CD4-positive, alpha-beta T cell (primary cell): ENCODE measurements around the gene TGM4. TPM values are rescaled to one million over a fixed set of nuclear protein-coding genes. Genes with fewer than 3 reads are reported as not detected.
A peak's percentile ranks its signal among the peaks of the same experiment; 100 is the strongest.
"Not testable (repeated sequence)": the region's sequence is repeated elsewhere in the genome, so short reads cannot be mapped to it uniquely, and the experiment has no call there.

Experiments
- ATAC-seq: fragments of 200-7000 bp; cut with Tn5 transposase; one replicate; pipeline ENCODE4 v1.10.0; 2022; ENCODE audit warnings: mild to moderate bottlenecking; ENCODE audit not compliant: poor library complexity
- CTCF ChIA-PET: fragments of 350-600 bp; sonication (Branson Sonifier 250); formaldehyde crosslinking; loops from one replicate; lab custom pipeline; 2021; ENCODE audit warnings: antibody characterized with exemption, inconsistent platforms; lab: Charles Lee
- POLR2A ChIA-PET: fragments of 350-600 bp; sonication (Branson Sonifier 250); formaldehyde crosslinking; loops from one replicate; lab custom pipeline; 2021; ENCODE audit warnings: antibody characterized with exemption, inconsistent platforms; lab: Charles Lee
- DNase-seq, 14 experiments: peaks; one replicate each; pipeline ENCODE4 v3.0.0-alpha.2; 2013 to 2020; ENCODE audit warnings: mixed read lengths in 2 of 14
- H3K27ac ChIP-seq, 2 donors: one replicate each; pipeline versions ENCODE4 v1.5.1 to v1.7.0; 2013; ENCODE audit warnings: low read length in 2 of 2, low read depth in 1 of 2, mild to moderate bottlenecking in 1 of 2
- H3K27me3 ChIP-seq, 2 experiments: 1 replicate in 1 of 2; 2 replicates in 1 of 2; pipeline versions ENCODE4 v1.6.1 to v1.7.0; 2013; ENCODE audit warnings: low read length in 2 of 2, control low read depth in 1 of 2, mild to moderate bottlenecking in 1 of 2, moderate library complexity in 1 of 2; ENCODE audit not compliant: insufficient read depth in 2 of 2, control insufficient read depth in 1 of 2
- H3K36me3 ChIP-seq: one replicate; pipeline ENCODE4 v1.6.1; 2013; ENCODE audit warnings: low read length, control low read depth; ENCODE audit not compliant: insufficient read depth
- H3K4me1 ChIP-seq: one replicate; pipeline ENCODE4 v1.6.1; 2013; ENCODE audit warnings: low read length, control low read depth; ENCODE audit not compliant: insufficient read depth
- H3K4me3 ChIP-seq: one replicate; pipeline ENCODE4 v1.5.1; 2013; ENCODE audit warnings: mild to moderate bottlenecking, low read length, moderate library complexity
- H3K9me3 ChIP-seq, 2 experiments: 1 replicate in 1 of 2; 2 replicates in 1 of 2; pipeline versions ENCODE4 v1.6.1 to v1.7.0; 2013; ENCODE audit warnings: low read length in 2 of 2, mild to moderate bottlenecking in 2 of 2, control low read depth in 1 of 2, moderate library complexity in 1 of 2; ENCODE audit not compliant: control insufficient read depth in 1 of 2, insufficient read depth in 1 of 2
- H3K27ac Mint-ChIP-seq: one replicate; pipeline ENCODE4 v1.8.0; 2020; ENCODE audit warnings: mixed read lengths
- H3K27me3 Mint-ChIP-seq: one replicate; pipeline ENCODE4 v1.8.0; 2021; ENCODE audit warnings: mixed read lengths
- H3K36me3 Mint-ChIP-seq: one replicate; pipeline ENCODE4 v1.8.0; 2021; ENCODE audit warnings: low read depth, mixed read lengths
- H3K4me1 Mint-ChIP-seq: one replicate; pipeline ENCODE4 v1.8.0; 2021; ENCODE audit warnings: low read depth, mixed read lengths
- H3K4me3 Mint-ChIP-seq: one replicate; pipeline ENCODE4 v1.8.0; 2020; ENCODE audit warnings: mild to moderate bottlenecking, mixed read lengths
- H3K9me3 Mint-ChIP-seq: one replicate; pipeline ENCODE4 v1.8.0; 2020; ENCODE audit warnings: mixed read lengths
- intact Hi-C, 2 experiments: fragments of 100-400 bp; cut with DNase I in 1 of 2; cut with micrococcal nuclease in 1 of 2; formaldehyde crosslinking; loops; one replicate each; pipeline versions ENCODE4 v1.15.1 to v1.9.0; 2023 to 2025; cut with DNase I, micrococcal nuclease
- total RNA-seq, 174 experiments: library from RNA in 2 of 174; stranded (reverse) in 2 of 174; gene quantifications; one replicate each; pipeline ENCODE4 v1.2.3 and lab custom pipeline; 2021 to 2026
- TF ChIP-seq, protein P1 (sequence below): fragments of 200-600 bp; IDR thresholded peaks from one replicate; pipeline ENCODE4 v1.8.0; 2022; ENCODE audit warnings: antibody characterized with exemption, mild to moderate bottlenecking

The TGM4 gene
- total RNA-seq, 2 experiments from 2014 or later: not detected

DNA sequence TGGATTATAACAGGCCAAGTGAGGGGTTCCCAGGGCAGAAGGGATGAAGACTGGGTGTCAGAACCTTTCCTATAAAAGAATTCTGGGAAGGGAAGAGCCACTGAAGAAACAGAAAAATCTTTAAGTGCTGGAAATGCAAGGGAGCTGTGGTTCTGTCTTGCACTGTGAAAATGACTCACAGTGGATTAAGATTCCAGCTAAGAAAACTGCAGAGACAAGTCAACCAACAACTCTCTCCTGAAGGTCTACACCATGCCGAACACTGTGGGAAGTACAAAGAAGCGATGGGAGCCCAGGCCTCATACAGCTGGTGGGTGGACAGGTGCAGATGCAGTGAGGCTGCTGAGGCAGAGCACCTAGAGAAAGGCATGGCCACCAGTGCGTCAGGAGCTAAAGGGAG, 73.8 kb downstream of the TGM4 start:
- intact Hi-C loops: no loop called here

DNA sequence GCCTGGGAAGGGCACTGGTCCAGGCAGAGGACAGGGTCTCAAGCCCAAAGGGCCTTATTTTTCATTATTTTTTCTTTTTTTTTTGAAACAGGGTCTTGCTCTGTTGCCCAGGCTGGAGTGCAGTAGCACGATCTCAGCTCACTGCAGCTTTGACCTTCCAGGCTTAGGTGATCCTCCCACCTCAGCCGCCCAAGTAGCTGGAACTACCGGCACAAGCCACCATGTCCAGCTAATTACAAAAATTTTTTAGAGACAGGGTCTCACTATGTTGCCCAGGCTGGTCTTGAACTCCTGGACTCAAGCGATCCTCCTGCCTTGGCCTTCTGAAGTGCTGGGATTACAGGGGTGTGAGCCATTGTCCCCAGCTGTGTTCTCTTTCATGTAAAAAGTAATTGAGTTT, 75.4 kb downstream of the TGM4 start:
- CTCF ChIA-PET, H3K27ac ChIP-seq, ATAC-seq, intact Hi-C loops, H3K4me3 Mint-ChIP-seq, DNase-seq, H3K9me3 Mint-ChIP-seq, POLR2A ChIA-PET, H3K27me3 Mint-ChIP-seq, H3K27ac Mint-ChIP-seq, H3K9me3 ChIP-seq, H3K4me1 ChIP-seq, H3K27me3 ChIP-seq, H3K4me3 ChIP-seq: not testable (repeated sequence)
- Mint-ChIP-seq H3K36me3 (peaks cover 61% of the 10 kb centered on the region), H3K4me1 (peaks cover 12% of the 10 kb centered on the region)
- H3K36me3 ChIP-seq: peaks cover 19% of the 10 kb centered on the region

More for the DNA sequence above, 73.8 kb downstream of the TGM4 start:
- Histone ChIP-seq H3K9me3 (no peaks in the 10 kb centered on the region), H3K27ac (no peak overlapping the region), H3K4me3 (no peak overlapping the region), H3K4me1 (no peaks in the 10 kb centered on the region), H3K27me3 (no peaks in the 10 kb centered on the region), H3K36me3 (peaks cover 26% of the 10 kb centered on the region)
- POLR2A ChIA-PET: no interaction called here
- Mint-ChIP-seq H3K27ac (no peak overlapping the region), H3K27me3 (no peaks in the 10 kb centered on the region), H3K4me3 (no peak overlapping the region), H3K4me1 (peaks cover 12% of the 10 kb centered on the region), H3K36me3 (peaks cover 57% of the 10 kb centered on the region), H3K9me3 (no peaks in the 10 kb centered on the region)
- ATAC-seq: no peak
- CTCF ChIA-PET: no interaction called here
- DNase-seq: no peak
- TF ChIP-seq, protein P1, sequence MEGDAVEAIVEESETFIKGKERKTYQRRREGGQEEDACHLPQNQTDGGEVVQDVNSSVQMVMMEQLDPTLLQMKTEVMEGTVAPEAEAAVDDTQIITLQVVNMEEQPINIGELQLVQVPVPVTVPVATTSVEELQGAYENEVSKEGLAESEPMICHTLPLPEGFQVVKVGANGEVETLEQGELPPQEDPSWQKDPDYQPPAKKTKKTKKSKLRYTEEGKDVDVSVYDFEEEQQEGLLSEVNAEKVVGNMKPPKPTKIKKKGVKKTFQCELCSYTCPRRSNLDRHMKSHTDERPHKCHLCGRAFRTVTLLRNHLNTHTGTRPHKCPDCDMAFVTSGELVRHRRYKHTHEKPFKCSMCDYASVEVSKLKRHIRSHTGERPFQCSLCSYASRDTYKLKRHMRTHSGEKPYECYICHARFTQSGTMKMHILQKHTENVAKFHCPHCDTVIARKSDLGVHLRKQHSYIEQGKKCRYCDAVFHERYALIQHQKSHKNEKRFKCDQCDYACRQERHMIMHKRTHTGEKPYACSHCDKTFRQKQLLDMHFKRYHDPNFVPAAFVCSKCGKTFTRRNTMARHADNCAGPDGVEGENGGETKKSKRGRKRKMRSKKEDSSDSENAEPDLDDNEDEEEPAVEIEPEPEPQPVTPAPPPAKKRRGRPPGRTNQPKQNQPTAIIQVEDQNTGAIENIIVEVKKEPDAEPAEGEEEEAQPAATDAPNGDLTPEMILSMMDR: no peak

DNA sequence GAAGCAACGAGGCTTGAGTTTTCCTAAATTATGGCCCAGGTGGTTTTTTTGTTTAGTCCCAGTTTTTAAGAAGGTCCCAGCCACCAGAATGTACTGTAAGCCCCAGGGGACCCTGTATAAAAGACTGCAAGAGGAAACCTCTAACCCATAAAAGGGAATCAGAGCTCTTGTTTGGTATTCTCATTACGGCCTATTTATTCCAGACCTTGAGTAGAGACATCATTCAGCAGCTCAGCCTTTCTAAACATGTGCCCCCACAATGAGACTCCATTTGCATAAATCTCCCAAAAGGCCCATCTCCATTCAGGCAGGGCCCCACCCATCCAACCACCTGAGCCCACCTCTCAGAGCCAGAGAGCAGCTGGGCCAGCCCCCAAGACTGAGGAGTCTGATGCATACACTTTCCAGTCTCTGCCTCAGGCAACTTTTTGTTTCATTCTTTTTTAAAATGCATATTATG, 75.9 kb downstream of the TGM4 start:
- Mint-ChIP-seq H3K27ac (peak overlapping the region; percentile 3), H3K9me3 (no peaks in the 10 kb centered on the region), H3K4me3 (no peak overlapping the region), H3K27me3 (no peaks in the 10 kb centered on the region), H3K36me3 (peaks cover 60% of the 10 kb centered on the region), H3K4me1 (peaks cover 12% of the 10 kb centered on the region)
- DNase-seq: no peak
- H3K27me3 ChIP-seq: no peaks in the 10 kb centered on the region
- peaks cover 16% of the 10 kb centered on the region for H3K36me3 ChIP-seq
- no peak for ATAC-seq
- TF ChIP-seq, protein P1: no peak
- no peak overlapping the region for H3K4me3 ChIP-seq
- no peaks in the 10 kb centered on the region for H3K4me1 ChIP-seq
- ChIA-PET POLR2A (no interaction called here), CTCF (no interaction called here)
- intact Hi-C loops: no loop called here
- H3K9me3 ChIP-seq: no peaks in the 10 kb centered on the region
- no peak overlapping the region for H3K27ac ChIP-seq

DNA sequence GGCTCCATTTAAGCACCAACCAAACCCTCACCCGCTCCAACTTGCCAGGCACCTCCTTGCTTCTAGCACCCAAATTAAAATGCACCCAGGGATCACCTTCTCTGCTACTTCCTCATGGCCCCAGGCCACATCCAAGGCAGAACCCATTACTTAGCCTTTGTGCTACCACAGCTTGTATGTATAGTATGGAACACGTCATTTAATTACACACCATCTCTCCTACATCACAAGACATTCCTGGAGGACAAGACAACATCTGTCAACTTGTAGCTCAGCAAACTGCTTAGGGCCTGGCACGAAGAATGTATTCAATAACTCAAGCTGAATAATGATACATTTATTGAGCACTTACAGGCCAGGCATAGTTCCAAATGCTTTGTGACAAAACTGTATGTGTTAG, 78.3 kb downstream of the TGM4 start:
- Mint-ChIP-seq H3K27ac (no peak overlapping the region), H3K4me1 (peaks cover 25% of the 10 kb centered on the region), H3K9me3 (no peaks in the 10 kb centered on the region), H3K4me3 (no peak overlapping the region), H3K27me3 (no peaks in the 10 kb centered on the region), H3K36me3 (peaks cover 61% of the 10 kb centered on the region)
- ATAC-seq (no peak), DNase-seq (no peak)
- Histone ChIP-seq H3K27me3 (no peaks in the 10 kb centered on the region), H3K4me3 (no peak overlapping the region), H3K9me3 (no peaks in the 10 kb centered on the region), H3K27ac (no peak overlapping the region), H3K4me1 (no peaks in the 10 kb centered on the region), H3K36me3 (peaks cover 19% of the 10 kb centered on the region)
- intact Hi-C loops: no loop called here
- CTCF ChIA-PET: no interaction called here
- POLR2A ChIA-PET: no interaction called here
- TF ChIP-seq, protein P1: no peak
